Stimulated activated CD4-positive, alpha-beta T cell treated with anti-CD3 and anti-CD28 coated beads, Interleukin-4, amount 100 ng/mL, for 48 hours (primary cell): ENCODE data around the gene CRLF1.

Source experiments
- DNase-seq, 2 donors: peaks; one replicate each; pipeline ENCODE4 v3.0.0-alpha.2; 2020; ENCODE audit warnings: low read depth in 2 of 2

CRLF1 gene

GRCh38 chr19:18557411-18558201, 49.0 kb downstream of the CRLF1 start, which contains the start of gene KXD1:
TSS of gene KXD1 (plus strand) at chr19:18557870. CDS start at chr19:18562057, 4,187 bp downstream.
- DNase-seq: peak; percentile 94 to 99

- no peak for DNase-seq
Observed at GRCh38 chr19:18551631-18552030, 55.0 kb downstream of the CRLF1 start.

- peak; percentile 67 to 77 for DNase-seq
Observed at GRCh38 chr19:18543814-18544475, 62.7 kb downstream of the CRLF1 start.
